GM18867 (cell line): ENCODE data around the gene MICOS13.
A peak's percentile ranks its signal among the peaks of the same experiment; 100 is the strongest.
"Not testable (repeated sequence)": the region's sequence is repeated elsewhere in the genome, so short reads cannot be mapped to it uniquely, and the experiment has no call there.

Source experiments
- ATAC-seq: cut with Tn5 transposase; IDR thresholded peaks from one replicate; pipeline ENCODE4 v1.9.1; 2021; ENCODE audit warnings: mild to moderate bottlenecking, moderate library complexity; ENCODE audit not compliant: unreplicated experiment

The MICOS13 gene

DNA sequence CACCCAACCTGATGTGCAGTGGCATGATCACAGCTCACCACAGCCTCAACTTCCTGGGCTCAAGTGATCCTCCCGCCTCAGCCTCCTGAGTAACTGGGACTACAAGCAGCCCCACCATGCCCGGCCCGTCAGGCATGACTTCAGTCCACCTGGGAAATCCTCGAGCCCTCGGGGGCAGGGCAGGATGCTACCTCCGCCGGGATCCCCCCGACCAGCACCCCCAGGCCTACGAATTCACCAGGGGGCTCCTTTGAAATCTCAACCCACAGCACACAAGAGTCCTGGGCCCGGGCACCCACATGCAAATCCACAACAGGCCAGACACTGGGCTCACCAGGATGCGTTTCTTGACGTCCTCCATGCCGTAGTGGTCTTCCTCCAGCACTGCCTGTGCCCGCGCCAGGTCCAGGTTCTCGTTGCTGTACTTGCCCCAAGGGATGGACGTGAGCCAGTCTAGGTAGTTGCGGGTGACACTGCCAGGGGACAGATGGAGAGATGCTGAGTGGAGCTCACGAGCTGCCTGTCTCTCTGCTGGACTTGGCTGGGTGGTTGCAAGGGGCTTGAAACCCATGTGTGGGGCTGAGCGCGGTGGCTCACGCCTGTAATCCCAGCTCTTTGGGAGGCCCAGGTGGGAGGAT lies 20.3 kb upstream of the MICOS13 start:
- ATAC-seq: no peak

DNA sequence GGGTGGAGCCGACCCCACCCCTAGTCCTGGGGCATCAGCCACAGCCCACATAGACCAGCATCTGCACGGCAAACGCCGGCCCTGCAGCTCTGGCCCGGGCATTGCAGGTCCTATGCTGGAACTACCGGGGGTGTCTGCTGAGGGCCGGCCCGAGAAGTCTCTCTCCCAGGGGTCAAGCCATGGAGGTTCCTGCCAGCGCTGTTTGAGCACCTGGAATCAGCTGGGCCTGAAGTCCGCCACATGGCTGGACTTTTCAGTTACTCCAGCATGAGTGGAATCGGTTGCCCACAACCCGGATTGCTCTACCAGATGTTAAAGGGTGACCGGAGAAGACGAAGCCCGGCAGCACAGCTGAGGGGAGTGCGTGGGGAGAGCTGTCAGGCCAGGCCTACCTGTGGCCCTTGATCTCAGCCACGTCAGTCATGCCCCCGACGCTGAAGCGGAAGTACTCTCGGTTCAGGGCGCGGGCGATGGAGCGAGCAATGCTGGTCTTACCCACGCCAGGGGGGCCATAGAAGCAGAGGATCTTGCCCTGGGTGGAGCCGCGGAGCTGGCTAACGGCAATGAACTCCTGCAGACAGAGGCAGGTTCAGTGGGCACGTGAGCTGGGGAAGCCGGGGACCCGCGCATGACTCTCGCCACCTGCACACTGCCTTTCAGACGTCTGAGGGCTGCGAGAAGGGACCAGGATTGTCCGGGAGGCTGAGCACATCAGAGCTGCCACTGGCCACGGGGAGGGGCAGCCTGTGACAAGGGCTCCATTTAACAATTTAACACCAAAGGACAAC lies 18.5 kb upstream of the MICOS13 start:
- ATAC-seq: no peak

DNA sequence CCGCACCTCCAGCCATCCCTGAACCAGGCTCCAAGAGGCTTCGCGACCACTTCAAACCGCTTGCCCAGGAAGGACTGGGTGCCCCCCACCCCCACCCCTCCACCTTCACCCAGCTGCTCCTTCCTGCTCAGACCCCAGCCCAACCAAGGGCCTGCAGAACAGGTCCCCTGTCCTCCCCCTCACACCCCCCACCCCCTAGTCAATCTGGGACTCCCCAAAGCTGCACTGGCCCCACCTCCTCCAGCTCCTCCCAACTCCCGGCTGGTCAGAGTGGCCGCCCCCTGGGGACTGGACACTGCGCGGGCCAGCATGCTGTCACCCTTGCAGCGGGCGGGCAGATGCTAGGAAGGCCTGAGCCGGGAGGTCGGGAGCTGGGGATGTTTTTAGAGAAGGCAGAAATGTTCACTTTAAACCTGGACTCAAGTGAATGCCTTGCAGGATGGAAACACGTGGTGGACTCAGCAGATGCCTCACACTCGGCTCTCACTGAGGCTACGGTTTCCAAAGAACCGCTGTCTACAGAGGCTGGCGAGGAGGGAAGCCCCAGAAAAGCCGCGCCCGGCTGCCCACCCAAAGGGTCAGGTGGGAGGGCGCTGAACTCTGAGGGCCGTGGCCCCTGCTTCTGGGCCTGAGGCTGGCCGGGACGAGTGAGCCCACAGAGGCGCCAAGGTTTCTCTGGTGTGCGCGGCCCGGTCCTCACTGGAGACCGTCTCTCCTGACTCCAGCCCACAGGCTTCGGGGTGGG lies 17.7 kb upstream of the MICOS13 start:
- ATAC-seq: no peak

DNA sequence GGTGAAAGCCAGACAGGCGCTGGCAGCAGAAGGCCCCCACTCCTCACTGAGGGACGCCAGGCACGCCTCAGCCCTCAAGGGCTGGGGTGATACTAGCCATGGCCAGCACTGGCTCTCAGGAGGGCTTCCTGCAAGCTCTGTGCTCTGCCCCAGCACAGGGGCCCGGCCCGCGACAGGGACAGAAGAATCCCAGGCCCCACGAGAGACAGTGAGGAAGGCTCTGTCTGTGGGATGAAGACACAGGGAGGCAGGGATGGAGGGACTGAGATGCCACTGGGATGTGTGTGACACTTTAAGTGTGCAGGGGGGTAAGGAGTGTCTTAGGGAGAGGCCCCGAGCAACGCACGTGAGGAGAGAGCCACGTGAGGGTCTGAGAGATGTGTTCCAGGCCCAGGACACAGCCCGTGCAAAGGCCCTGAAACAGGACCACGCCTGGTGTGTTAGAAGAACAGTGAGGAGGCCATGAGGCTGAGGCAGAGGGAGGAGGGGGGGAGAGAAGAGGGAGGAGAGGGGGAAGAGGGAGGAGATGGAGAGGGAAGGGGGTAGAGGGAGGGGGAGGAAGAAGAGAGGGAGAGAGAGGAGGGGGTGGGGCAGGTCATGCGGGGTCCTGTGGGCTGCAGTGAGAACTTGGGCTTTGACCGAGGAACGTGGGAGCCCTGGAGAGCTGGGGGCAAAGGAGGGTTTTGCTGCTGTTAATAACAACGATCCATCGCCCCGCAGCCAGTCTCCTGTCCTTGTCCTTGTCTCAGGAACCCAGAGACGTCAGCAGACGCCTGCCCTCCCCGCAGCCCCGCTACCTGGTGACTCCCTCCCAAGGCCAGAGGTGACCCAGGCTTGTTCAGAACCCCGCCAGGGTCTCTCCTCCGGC lies 16.9 kb upstream of the MICOS13 start:
- no peak for ATAC-seq

DNA sequence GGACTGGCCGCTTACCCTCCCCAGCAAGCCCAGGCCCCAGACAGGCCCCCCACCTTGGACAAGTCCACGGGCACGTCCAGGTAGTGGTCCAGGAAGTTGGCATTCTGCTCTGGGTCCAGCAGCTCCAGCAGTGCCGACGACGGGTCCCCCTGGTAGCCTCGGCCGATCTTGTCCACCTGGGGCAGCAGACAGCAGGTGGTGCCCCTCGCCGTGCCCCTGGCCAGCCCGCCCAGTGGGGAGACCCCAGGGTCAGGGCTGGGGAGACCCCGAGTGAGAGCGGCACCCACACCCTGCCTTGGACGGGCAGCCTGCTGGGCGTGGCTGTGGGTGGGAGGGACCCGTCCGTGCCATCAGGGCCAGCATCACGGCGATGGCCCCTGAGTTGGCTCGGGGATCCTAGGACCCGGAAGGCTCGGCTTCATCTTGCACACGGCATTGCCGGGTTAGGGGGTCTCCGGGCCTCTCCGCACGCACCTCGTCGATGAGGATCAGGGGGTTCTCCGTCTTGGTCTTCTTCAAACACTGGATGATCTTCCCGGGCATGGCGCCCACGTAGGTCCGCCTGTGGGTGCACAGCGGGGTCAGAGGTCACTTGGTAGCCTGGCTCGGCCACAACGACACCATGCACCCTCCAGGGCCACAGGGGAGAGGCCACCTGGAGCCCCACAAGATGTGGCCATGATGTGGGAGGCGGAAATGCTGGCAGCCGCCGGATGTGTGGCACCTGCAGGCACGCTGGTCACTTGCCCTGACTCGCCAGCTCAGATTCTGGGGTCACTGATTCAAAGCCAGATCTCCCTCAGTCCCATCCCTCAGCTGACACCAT lies 16.1 kb upstream of the MICOS13 start:
- no peak for ATAC-seq

DNA sequence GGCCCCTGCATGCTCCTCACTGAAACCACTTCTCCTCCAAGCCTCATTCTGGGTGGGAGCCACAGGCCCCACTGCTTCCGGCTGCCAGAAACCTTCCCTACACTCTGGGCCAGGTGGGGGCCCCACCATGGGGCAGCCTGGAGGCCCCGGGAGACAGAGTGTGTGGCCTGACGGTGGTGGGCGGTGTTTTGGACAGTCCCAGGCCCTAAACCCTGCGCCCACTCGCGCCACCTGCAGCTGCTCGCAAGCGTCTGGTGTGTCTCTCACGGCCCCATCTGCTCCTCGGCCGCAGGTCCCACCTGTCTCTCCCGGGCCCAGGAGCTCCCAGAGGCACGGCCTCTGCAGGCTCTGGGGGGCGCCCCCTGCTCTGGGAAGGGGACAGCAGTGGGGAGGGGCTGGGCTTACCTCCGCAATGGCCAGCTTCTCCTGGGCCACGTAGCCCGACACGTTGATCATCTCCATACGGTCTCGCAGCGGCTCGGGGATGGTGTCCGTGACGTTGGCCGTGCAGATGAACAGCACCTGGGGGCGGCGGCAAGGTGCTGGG lies 15.4 kb upstream of the MICOS13 start:
- ATAC-seq: no peak

DNA sequence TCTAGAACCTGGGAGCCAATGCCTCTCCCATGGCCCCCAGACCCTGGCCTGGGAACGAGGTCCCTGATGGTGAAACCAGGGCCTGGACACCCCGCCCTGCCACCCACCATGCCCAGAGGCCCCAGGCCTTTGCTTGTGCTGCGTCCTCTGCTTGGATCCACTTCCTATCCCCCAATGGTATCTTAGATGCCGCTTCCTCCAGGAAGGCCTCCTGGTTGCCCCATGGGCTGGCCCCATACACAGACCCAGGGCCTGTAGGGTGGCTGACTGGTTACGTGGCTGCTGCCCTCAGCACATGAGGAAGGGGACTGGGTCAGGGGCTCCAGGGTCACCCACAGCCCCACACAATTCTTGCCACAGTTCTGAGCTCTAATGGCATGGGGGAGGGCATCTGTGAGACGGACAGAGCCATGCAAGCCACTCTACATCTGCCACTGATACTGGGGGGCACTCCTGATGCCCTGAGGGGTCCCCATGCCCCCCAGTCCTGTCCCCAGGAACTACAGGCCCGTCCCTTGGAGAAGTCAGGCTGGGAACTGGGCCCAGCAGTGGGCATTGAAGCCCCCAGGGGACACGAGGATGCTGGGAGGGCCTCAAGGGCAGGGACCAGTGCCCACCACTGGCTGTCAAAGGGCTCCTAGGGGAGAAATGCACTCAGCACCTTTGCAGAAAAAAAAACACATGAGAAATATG lies 14.8 kb upstream of the MICOS13 start:
- ATAC-seq: no peak

DNA sequence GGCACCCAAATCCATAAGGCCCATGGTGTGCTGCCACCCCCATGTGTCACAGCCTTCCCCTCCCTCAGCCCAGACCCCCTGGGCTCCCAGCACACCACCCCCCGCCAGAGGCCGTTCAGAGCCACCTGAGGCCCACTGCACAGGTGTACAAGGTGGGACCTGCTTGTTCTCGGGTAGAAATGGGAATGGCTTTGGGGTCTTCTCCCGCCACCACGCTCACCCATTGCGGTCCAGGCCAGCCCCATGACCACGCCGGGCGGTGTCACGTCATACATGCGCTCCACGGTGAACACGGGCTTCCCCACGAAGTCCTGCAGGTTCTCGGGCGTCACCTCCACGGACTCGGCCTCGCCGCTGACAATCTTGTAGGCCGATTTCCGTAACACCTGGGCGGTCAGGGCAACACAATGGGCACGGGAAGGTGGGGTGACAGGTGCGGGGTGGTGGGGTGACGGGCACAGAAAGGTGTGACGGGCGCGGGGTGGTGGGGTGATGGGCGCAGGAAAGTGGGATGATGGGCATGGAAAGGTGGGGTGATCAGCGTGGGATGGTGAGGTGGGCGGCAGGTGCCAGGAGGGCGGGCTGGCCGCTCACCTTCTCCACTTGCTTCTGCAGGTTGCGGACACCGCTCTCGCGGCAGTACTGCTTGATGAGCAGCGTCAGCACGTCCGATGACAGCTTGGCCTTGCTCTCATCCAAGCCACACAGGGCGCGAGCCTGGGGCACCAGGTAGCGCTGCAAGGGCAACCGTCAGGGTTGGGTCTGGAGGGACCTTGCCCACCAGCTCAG lies 14.0 kb upstream of the MICOS13 start:
- no peak for ATAC-seq

DNA sequence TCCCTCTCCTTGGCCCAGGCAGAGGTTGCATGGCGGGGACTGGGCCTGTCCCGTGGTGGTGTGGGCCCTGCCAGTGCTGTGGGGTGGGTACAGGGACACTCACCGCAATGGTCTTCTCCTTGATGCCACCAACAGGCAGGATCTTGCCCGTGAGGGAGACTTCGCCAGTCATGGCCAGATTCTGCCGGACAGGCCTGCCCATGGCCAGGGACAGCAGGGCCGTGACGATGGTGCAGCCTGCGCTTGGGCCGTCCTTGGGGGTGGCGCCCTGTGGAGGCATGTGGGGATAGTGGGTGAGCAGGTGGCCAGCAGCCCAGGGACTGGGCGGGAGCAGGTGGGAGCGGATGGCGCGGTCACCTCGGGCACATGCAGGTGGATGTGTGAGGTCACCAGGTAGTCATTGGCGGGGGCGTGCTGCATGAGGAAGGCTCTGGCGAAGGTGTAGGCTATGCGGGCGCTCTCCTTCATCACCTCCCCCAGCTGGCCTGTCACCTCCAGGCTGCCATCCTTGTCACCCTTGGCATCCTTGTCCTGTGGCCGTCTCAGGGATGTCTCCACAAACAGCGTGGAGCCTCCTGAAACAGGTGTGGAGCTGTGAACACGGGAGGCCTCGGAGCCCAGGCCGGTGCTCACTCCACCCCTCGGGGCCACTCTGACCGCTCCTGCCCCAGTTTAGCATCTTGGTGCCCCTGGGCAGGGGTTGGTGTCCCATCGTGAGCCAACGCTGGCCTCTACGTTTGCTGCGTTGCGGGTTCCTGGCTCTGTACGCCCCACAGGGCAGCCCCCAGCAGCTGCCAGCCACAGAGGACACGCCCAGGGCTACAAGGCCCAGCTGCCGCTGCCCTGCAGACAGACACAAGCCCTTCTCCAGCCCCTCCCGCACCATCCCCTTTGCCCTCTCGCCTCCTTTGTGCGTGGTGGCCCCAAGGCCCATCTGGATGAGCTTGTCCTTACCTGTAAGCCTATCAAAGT lies 13.2 kb upstream of the MICOS13 start:
- ATAC-seq: no peak

DNA sequence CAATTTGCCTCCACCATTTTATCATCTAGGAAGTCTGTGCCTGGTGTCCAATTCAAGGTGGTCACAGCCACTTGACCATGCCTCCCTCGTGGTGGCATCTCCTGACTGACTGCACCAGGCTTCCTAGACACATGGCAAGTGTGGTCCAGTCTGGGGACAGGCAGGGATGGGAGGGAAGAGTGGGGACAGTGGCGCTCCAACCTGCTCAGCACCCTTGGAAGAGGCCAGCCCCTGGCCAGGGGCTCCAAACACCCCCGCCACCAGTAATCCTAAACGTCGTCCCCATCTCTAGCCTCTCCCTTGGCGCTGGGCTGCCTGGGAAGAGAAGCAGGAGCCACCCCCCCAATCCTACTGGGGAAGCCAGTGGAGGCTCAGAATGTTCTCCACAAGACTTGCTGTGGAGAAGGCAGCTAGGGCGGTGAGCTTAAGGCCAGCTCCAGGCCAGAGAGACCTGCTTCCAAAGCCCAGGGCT lies 12.4 kb upstream of the MICOS13 start:
- no peak for ATAC-seq

DNA sequence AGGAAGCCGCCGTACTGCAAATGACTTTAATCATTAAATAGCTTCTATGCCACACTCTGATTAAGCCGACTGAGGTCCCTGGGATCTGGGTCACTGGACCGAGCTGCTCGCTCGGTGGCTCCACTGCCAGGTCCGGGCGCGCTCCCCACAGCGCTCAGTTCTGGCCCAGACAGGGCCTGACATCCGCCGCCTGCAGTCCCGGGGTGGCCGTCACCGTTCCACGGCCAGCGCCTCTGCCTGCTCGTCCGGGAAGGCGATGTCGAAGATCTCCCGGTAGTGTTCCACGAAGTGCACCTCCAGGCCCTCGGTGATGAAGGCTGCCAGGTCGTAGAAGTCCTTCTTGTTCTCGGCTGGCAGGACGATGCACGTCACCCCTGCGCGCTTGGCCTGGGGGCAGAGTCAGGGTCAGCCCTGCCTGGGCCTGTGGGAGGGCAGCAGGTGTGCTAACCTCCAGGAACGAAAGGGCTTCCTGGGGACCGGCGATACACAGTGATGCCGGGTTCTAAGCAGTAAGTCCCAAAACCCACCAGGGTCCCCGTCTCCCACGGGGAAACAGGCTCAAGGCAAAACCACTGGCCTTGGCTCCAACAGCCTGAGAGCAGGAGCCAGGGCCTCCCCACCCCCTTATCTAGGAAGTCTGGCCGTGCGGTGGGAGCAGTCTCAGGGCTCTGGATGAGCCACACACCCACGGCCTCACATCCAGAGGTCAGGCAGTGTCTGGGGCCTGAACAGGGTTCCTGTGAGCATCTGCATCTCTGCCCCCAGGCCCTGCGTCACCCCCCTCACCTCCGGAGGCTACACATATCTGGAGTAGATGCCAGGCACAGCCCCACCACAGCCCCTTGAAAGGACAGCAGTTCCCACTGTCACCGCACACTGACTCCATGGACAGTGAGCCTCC lies 11.8 kb upstream of the MICOS13 start:
- ATAC-seq: no peak

DNA sequence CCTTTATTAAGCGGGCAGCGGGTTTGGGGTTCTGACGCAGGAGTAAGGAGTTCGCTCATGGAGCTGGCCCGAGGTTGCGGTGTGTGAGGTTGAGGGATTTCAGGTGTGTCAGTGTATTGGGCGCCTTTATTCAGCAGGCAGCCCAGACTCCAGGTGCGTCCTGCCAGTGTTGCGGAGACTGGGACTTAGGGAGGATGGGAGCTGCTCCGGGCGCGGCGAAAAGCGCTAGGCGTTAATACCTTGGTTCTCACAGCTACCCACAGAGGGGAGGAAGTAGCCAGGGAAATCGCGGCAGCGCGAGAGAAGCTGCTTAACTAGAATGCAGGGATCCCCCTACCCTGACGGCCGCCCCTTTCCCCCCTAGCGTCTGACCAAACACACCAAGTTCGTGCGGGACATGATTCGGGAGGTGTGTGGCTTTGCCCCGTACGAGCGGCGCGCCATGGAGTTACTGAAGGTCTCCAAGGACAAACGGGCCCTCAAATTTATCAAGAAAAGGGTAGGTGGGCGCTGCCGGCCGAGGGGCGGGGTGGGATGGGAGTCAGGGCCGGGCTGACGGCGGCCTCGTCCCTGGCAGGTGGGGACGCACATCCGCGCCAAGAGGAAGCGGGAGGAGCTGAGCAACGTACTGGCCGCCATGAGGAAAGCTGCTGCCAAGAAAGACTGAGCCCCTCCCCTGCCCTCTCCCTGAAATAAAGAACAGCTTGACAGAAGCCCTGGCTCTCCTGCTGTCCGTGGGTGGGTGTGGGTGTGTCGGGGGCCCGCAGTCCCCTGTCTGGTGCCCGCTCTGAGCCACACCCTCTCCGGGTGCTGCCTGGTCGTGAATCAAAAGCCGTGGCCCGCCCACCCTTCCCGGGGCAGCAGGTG lies 10.9 kb upstream of the MICOS13 start:
- ATAC-seq: no peak

DNA sequence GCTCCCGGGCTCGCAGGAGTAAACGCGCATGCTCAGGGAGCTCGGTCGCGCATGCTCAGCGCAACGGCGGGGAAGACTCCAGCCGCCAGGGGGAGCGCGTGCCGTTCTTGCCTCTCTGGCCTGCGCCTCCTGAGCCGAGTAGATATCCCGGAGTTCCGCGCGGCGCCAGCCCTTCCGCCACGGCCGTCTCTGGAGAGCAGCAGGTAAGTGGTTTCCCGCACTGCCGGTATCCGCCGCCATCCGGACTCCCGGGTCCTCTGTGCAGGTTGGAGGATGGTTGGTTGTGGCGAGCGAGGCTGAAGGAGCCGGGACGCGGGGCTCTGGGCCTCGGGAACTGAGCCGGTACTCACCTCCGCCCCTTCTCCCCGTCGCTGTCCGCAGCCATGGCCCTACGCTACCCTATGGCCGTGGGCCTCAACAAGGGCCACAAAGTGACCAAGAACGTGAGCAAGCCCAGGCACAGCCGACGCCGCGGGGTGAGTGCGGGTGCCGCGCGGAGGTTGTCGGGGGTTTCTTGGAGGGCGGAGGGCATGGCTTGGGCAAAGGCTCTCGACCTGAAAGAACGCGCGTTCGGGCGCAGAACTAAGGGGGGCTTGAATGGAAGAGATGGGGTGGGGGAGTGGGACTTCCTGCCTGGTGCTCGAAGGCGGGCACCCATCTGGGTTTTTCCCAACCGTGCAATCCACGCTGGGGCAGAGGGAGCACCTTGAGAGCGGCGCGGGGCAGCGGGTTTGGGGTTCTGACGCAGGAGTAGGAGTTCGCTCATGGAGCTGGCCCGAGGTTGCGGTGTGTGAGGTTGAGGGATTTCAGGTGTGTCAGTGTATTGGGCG lies 10.0 kb upstream of the MICOS13 start, which contains the start of gene RPL36:
RPL36 (plus strand) TSS at position 171 of the 830 bp plus-strand sequence; CDS start at position 384, 213 bp downstream.
- ATAC-seq: peak; percentile 42

DNA sequence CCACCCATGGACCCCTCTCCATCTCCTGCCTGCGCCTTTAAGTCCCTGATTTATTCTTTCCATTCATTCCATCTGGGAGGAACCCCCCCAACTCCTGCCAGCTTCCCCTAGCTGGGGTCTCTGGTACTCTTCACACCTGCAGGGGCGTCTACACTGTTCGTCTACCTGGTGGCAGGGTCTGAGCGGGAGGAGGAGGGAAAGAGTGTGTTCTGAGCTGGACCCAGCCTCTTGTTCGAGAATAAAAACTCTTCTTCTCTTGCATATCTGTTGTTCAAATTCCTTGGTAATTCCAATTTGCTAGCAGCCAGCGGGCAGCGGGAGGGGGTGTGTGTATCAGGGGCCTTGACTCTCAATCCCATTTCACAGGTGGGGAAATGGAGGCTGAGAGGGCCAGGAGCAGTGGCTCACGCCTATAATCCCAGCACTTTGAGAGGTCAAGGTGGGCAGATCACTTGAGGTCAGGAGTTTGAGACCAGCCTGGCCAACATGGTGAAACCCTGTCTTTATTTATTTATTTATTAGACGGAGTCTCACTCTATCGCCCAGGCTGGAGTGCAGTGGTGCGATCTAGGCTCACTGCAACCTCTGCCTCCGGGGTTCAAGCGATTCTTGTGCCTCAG lies 8.1 kb upstream of the MICOS13 start:
- ATAC-seq: not testable (repeated sequence)
